Hepatocyte (in vitro differentiated cells): ENCODE results near the gene TCP11L2.

ENCODE experiments used
- CTCF ChIP-seq: fragments of 200-600 bp; sonication (generic); IDR thresholded peaks from 2 replicates; pipeline ENCODE4 v1.5.1; 2016; ENCODE audit warnings: antibody characterized with exemption, mild to moderate bottlenecking; ENCODE audit not compliant: poor library complexity
- EZH2 ChIP-seq: fragments of 200-600 bp; sonication (generic); IDR thresholded peaks from 2 replicates; pipeline ENCODE4 v1.6.1; 2016; ENCODE audit warnings: antibody characterized with exemption, mild to moderate bottlenecking, borderline replicate concordance
- EZH2phosphoT487 ChIP-seq: fragments of 200-600 bp; sonication (generic); IDR thresholded peaks from one replicate; pipeline ENCODE4 v1.6.1; 2018; ENCODE audit warnings: antibody characterized with exemption, mild to moderate bottlenecking, low read depth, moderate library complexity; ENCODE audit not compliant: unreplicated experiment, severe bottlenecking

- no peak for TF ChIP-seq CTCF
- TF ChIP-seq EZH2phosphoT487: no peak
- no peak for TF ChIP-seq EZH2
Observed at GRCh38 chr12:106328735-106329134, 26.2 kb downstream of the TCP11L2 start.
